Kidney (tissue), 14 donors: ENCODE measurements around the gene SCYGR4. TPM values are rescaled to one million over a fixed set of nuclear protein-coding genes. Genes with fewer than 3 reads are reported as not detected.

Source experiments
- DNase-seq, 5 donors: peaks; one replicate each; pipeline ENCODE4 v3.0.0-alpha.2; 2013 to 2020
- FAIRE-seq: peaks from 2 replicates; lab custom pipeline; 2012; peaks lifted over from hg19 to GRCh38; lab: Jason Lieb, UNC
- H3K27ac ChIP-seq, 2 donors: one replicate each; pipeline ENCODE4 v1.7.0; 2013; ENCODE audit warnings: low read depth in 2 of 2, low read length in 2 of 2, inconsistent platforms in 1 of 2
- H3K27me3 ChIP-seq: one replicate; pipeline ENCODE4 v1.7.1; 2013; ENCODE audit warnings: low read length, inconsistent platforms; ENCODE audit not compliant: control insufficient read depth, insufficient read depth
- H3K36me3 ChIP-seq, 3 donors: one replicate each; pipeline versions ENCODE4 v1.7.0 to v1.7.1; 2013; ENCODE audit warnings: low read length in 3 of 3, control low read depth in 1 of 3, inconsistent platforms in 1 of 3; ENCODE audit not compliant: insufficient read depth in 3 of 3, control insufficient read depth in 2 of 3
- H3K4me1 ChIP-seq, 3 donors: one replicate each; pipeline versions ENCODE4 v1.7.0 to v1.7.1; 2013; ENCODE audit warnings: low read length in 3 of 3, inconsistent platforms in 1 of 3, low read depth in 1 of 3; ENCODE audit not compliant: control insufficient read depth in 2 of 3, insufficient read depth in 2 of 3
- H3K4me3 ChIP-seq, 3 donors: one replicate each; pipeline versions ENCODE4 v1.7.0 to v1.8.1; 2013; ENCODE audit warnings: low read length in 3 of 3, control low read depth in 1 of 3, inconsistent platforms in 1 of 3
- H3K9ac ChIP-seq, 3 donors: one replicate each; pipeline versions ENCODE4 v1.7.0 to v1.7.1; 2013; ENCODE audit warnings: low read length in 3 of 3, control low read depth in 1 of 3, inconsistent platforms in 1 of 3
- H3K9me3 ChIP-seq, 3 donors: one replicate each; pipeline versions ENCODE4 v1.7.0 to v1.7.1; 2013; ENCODE audit warnings: low read length in 3 of 3, control low read depth in 1 of 3, inconsistent platforms in 1 of 3; ENCODE audit not compliant: control insufficient read depth in 2 of 3, insufficient read depth in 1 of 3
- CTCF ChIP-seq: IDR thresholded peaks from 3 replicates; pipeline ENCODE4 v1.5.1; 2012; ENCODE audit warnings: mild to moderate bottlenecking, moderate library complexity, borderline replicate concordance; ENCODE audit not compliant: insufficient read depth; ENCODE audit errors: extremely low read depth
- intact Hi-C: fragments of 100-400 bp; cut with DNase I; formaldehyde crosslinking; loops from one replicate; pipeline ENCODE4 v1.11.1; 2022
- polyA plus RNA-seq: library from polyadenylated mRNA; stranded (reverse); fragments of 350-450 nt; fragmentation: Illumina TruSeq; extraction: RNeasy Lipid Tissue Mini Kit (QIAGEN cat#74804); gene quantifications from one replicate; pipeline ENCODE4 v1.2.3, GENCODE V29; 2014; ENCODE audit warnings: low read depth, low replicate concordance; ENCODE audit not compliant: insufficient read depth
- total RNA-seq: library from RNA; stranded (reverse); fragmentation: NEBNext Ultra II Directional; extraction: Animal tissue kit (Norgen Biotek cat#: 25700); gene quantifications from one replicate; pipeline ENCODE4 v1.2.1, GENCODE V29; 2021
- donor health status: control.
- donor health status: control.
- donor health status: control.
- donor health status: control.
- donor health status: control.
- donor health status: DM: yes; HTN: yes; CAD: no.
- donor health status: Normal renal cell carcinoma (clear cell type).

SCYGR4 gene
- total and polyA plus RNA-seq, 2 donors from 2014 or later, result not detected

DNA sequence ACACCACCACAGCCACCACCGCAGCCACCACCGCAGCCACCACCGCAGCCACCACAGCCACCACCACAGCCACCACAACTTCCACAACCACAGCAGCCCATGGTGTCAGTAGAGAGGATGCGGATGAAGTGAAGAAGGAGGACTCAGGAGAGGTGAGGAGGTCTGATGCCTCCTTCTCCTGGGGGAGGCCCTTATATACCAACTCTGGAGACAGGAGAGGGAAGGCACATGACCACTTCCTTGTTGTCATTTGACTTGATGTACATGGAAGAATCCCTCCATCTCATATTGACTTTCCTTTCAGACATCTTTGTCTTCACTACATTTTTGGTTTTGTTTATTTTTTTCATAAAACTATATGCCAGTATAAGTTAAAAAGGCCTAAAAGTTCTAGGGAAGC is 2.6 kb upstream of the SCYGR4 start, which contains the start of gene SCYGR3:
SCYGR3 (minus strand) TSS at position 101 of the 400 bp plus-strand sequence; CDS start at position 101, 0 bp downstream.
- H3K27ac ChIP-seq, result no peak within 1 kb of the TSS
- no peak within 1 kb of the TSS for H3K4me3 ChIP-seq
- H3K9me3 ChIP-seq, result no peaks in the 10 kb centered on the region
- no peaks in the 10 kb centered on the region for H3K36me3 ChIP-seq
- DNase-seq, result no peak
- H3K27me3 ChIP-seq, result no peaks in the 10 kb centered on the region
- H3K4me1 ChIP-seq, result no peaks in the 10 kb centered on the region
- intact Hi-C loops, result no loop called here
- H3K9ac ChIP-seq, result no peak within 1 kb of the TSS
- TF ChIP-seq CTCF, result no peak
- FAIRE-seq, result no peak

GRCh38 chr2:227615181-227615580 is 2.1 kb upstream of the SCYGR4 start:
- FAIRE-seq (no peak), DNase-seq (no peak)
- no peaks in the 10 kb centered on the region for H3K4me1 ChIP-seq
- H3K9ac ChIP-seq, result no peak overlapping the region
- no peaks in the 10 kb centered on the region for H3K9me3 ChIP-seq
- no peak for TF ChIP-seq CTCF
- no peak overlapping the region for H3K4me3 ChIP-seq
- no peaks in the 10 kb centered on the region for H3K36me3 ChIP-seq
- no peak overlapping the region for H3K27ac ChIP-seq
- no peaks in the 10 kb centered on the region for H3K27me3 ChIP-seq
- intact Hi-C loops, result no loop called here

DNA sequence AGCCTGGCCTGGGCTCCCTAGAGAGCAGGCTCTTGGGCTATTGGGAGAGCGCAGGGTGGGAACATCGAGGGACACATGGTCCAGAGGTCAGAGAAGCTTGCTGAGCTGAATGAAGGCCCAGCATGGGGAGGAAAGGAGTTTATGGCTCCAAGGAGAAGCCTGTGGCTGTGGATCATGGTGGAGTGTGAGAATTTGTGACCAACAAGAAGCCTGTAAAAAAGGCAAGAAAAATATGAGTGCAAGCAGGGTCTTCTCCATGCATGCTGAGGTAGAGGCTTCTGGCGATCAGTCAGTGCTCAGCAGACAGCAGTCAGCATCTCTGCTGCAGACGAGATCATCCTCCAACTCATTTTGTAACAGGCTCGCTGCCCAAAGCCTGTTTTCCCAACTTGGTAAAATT is 1.4 kb upstream of the SCYGR4 start:
- H3K27ac ChIP-seq, result no peak overlapping the region
- no peaks in the 10 kb centered on the region for H3K27me3 ChIP-seq
- H3K4me1 ChIP-seq, result no peaks in the 10 kb centered on the region
- intact Hi-C loops, result no loop called here
- no peak overlapping the region for H3K9ac ChIP-seq
- no peaks in the 10 kb centered on the region for H3K36me3 ChIP-seq
- FAIRE-seq, result no peak
- no peaks in the 10 kb centered on the region for H3K9me3 ChIP-seq
- H3K4me3 ChIP-seq, result no peak overlapping the region
- no peak for DNase-seq
- TF ChIP-seq CTCF, result no peak

DNA sequence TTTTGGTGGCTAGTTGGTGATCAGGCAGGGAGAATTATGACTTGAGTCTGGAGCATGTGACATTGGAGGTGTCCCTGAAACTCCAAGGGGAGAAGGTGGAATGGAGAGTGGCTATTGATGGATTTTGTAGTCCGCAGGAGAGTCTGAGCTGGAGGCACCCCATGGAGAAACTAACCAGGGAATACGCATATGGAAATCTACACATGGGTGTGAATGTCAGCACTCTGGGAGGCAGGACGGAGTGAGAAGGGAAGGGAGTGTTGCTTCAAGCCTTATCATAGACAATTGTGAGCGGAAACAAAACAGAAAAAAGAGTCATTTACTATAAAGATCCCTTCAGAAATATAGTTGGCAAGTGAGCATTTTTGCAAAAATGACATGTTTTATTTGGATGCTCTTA is 667 bp upstream of the SCYGR4 start:
- H3K27me3 ChIP-seq, result no peaks in the 10 kb centered on the region
- no peak overlapping the region for H3K9ac ChIP-seq
- no peak overlapping the region for H3K4me3 ChIP-seq
- intact Hi-C loops, result no loop called here
- no peak overlapping the region for H3K27ac ChIP-seq
- no peaks in the 10 kb centered on the region for H3K9me3 ChIP-seq
- no peak for TF ChIP-seq CTCF
- DNase-seq (no peak), FAIRE-seq (no peak)
- H3K36me3 ChIP-seq, result no peaks in the 10 kb centered on the region
- no peaks in the 10 kb centered on the region for H3K4me1 ChIP-seq
